Measurements from ENCODE around the gene IRF2BP2. TPM values are rescaled to one million over a fixed set of nuclear protein-coding genes. Genes with fewer than 3 reads are reported as not detected.

Gene IRF2BP2
- total RNA-seq, 1 donor from 2014 or later: 126 TPM

- Histone ChIP-seq H3K9me3 (replicated peaks) (no peaks in the 10 kb centered on the region), H3K36me3 (peaks cover 20% of the 10 kb centered on the region), H3K27ac (replicated peaks) (peak overlapping the region; percentile 100), H3K4me1 (peaks cover 80% of the 10 kb centered on the region), H3K4me3 (peak overlapping the region; percentile 87), H3K27me3 (ENCODE audit: low read depth) (no peaks in the 10 kb centered on the region)
- intact Hi-C loops (cut with micrococcal nuclease): loop anchor here (5.0 to 10.0 kb wide), 2 partner anchors 383 to 481 kb away; no protein-coding TSS in a partner anchor
- DNase-seq: no peak
- TF ChIP-seq, protein P1, sequence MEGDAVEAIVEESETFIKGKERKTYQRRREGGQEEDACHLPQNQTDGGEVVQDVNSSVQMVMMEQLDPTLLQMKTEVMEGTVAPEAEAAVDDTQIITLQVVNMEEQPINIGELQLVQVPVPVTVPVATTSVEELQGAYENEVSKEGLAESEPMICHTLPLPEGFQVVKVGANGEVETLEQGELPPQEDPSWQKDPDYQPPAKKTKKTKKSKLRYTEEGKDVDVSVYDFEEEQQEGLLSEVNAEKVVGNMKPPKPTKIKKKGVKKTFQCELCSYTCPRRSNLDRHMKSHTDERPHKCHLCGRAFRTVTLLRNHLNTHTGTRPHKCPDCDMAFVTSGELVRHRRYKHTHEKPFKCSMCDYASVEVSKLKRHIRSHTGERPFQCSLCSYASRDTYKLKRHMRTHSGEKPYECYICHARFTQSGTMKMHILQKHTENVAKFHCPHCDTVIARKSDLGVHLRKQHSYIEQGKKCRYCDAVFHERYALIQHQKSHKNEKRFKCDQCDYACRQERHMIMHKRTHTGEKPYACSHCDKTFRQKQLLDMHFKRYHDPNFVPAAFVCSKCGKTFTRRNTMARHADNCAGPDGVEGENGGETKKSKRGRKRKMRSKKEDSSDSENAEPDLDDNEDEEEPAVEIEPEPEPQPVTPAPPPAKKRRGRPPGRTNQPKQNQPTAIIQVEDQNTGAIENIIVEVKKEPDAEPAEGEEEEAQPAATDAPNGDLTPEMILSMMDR (IDR thresholded peaks at IDR 0.05; ENCODE audit: borderline replicate concordance): no peak
These were observed 8.5 kb downstream of the IRF2BP2 start for GRCh38 chr1:234601301-234602017.

DNA sequence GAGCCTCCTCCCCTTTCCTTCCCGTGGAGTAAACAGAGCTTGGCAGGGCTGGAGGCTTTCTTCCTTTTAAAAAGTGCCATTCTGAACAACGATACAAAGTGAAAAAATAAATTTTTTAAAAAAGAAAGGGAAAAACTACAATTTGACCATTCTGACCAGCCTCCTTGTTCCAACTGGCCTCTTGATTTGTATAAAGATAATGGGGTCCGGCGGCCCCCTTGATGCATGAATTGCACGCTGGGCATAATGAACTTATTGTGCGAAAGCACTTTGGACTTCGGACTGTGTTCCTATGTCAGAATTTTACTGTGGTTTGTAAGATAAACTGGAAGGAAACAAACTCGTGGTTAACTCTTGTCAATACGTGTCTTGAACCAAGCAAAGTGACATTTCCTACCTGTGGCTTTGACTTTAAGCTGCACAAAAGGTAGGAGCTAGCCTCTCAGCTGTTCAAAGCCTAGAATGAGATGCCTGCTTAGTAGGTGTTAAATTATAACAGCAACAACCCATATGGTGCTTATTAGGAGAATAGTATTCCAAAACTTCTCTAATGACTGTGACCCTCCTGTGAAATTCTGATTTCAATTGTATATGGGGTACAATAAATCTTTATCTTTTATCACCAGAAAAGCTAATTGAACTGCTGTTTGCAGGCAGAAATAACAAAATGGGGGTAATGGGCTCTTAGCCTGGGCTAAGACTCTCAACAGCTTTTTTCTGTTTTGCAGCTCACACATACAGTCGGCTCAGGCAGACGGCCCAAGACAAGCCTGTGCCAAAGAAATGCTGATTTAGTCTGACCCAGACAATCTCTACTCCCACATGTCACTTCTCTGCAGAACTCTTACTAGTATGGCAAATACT, 9.3 kb downstream of the IRF2BP2 start:
- H3K4me3 ChIP-seq: peak overlapping the region; percentile 87
- H3K36me3 ChIP-seq: peaks cover 12% of the 10 kb centered on the region
- TF ChIP-seq, protein P1 (IDR thresholded peaks at IDR 0.05; ENCODE audit: borderline replicate concordance): no peak
- H3K4me1 ChIP-seq: peaks cover 72% of the 10 kb centered on the region
- peak; percentile 59 for DNase-seq
- intact Hi-C loops (cut with micrococcal nuclease): loop anchor here (5.0 to 10.0 kb wide), 2 partner anchors 384 to 482 kb away; no protein-coding TSS in a partner anchor
- peak overlapping the region; percentile 100 for H3K27ac ChIP-seq (replicated peaks)
- no peaks in the 10 kb centered on the region for H3K9me3 ChIP-seq (replicated peaks)
- no peaks in the 10 kb centered on the region for H3K27me3 ChIP-seq (ENCODE audit: low read depth)

DNA sequence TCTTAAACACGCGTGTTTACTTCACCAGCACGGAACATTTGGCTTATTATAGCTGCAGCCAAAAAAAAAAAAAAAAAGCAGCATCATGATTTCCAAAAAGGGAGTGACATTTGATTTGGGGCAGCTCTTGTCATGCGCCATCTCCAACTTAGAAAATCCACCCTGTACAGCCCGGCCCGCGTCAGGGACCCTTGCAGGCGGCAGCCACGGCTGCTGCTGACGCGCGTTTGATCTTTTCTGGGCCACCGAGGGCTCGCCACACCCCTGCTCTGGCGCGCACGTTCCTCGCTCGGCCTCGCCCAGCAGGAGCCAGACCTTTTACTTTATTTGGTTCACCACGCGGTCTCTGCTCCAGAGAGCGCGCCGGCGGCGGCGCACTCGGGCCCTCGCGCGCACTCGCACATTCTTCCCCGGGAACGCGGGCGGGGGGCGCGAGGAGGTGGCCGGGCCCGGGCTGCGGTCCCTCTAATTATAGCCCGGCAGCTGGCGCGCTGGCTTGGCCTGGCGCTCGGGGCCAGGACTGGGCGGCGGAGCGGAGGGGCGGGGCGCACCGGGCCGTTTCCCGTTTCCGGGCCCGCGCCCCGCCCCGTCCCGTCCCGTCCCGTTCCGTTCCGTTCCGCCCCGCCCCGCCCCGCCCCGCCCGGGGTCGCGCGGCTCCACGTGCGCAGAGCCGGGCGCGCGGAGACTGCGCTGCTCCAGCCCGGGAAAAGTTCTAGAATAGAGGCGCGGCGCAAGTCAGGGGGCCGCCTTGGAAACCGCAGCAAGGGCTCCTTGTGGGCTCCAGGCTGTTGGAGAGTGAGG, 10.2 kb downstream of the IRF2BP2 start:
- H3K9me3 ChIP-seq (replicated peaks): no peaks in the 10 kb centered on the region
- no peaks in the 10 kb centered on the region for H3K27me3 ChIP-seq (ENCODE audit: low read depth)
- H3K27ac ChIP-seq (replicated peaks): peak overlapping the region; percentile 100
- peaks cover 3% of the 10 kb centered on the region for H3K36me3 ChIP-seq
- H3K4me3 ChIP-seq: peak overlapping the region; percentile 87
- TF ChIP-seq, protein P1 (IDR thresholded peaks at IDR 0.05; ENCODE audit: borderline replicate concordance): no peak
- intact Hi-C loops (cut with micrococcal nuclease): loop anchor here (5.0 to 10.0 kb wide), 2 partner anchors 385 to 482 kb away; no protein-coding TSS in a partner anchor
- DNase-seq: peak; percentile 92
- peaks cover 65% of the 10 kb centered on the region for H3K4me1 ChIP-seq

GRCh38 chr1:234598974-234599616, 10.9 kb downstream of the IRF2BP2 start:
- H3K27ac ChIP-seq (replicated peaks): peak overlapping the region; percentile 100
- no peaks in the 10 kb centered on the region for H3K9me3 ChIP-seq (replicated peaks)
- H3K4me1 ChIP-seq: peaks cover 58% of the 10 kb centered on the region
- intact Hi-C loops (cut with micrococcal nuclease): no loop called here
- peak overlapping the region; percentile 87 for H3K4me3 ChIP-seq
- DNase-seq: no peak
- no peaks in the 10 kb centered on the region for H3K27me3 ChIP-seq (ENCODE audit: low read depth)
- TF ChIP-seq, protein P1 (IDR thresholded peaks at IDR 0.05; ENCODE audit: borderline replicate concordance): no peak
- H3K36me3 ChIP-seq: no peaks in the 10 kb centered on the region
